Left ventricle myocardium inferior (tissue), 1 donor: ENCODE measurements around the gene BMX. TPM values are rescaled to one million over a fixed set of nuclear protein-coding genes. Genes with fewer than 3 reads are reported as not detected.

Source experiments
- DNase-seq: peaks from one replicate; pipeline ENCODE4 v3.0.0-alpha.2; 2020
- H3K27ac ChIP-seq: fragments of 200-600 bp; replicated peaks from 2 replicates; pipeline ENCODE4 v1.8.0; 2021
- H3K27me3 ChIP-seq: fragments of 200-600 bp; 2 replicates; pipeline ENCODE4 v1.8.0; 2021; ENCODE audit warnings: low read depth
- H3K36me3 ChIP-seq: fragments of 200-600 bp; 2 replicates; pipeline ENCODE4 v1.8.0; 2021
- H3K4me1 ChIP-seq: fragments of 200-600 bp; 2 replicates; pipeline ENCODE4 v1.8.0; 2021
- H3K4me3 ChIP-seq: fragments of 200-600 bp; 2 replicates; pipeline ENCODE4 v1.8.0; 2021; ENCODE audit warnings: mild to moderate bottlenecking, moderate library complexity
- H3K9me3 ChIP-seq: fragments of 200-600 bp; replicated peaks from 2 replicates; pipeline ENCODE4 v1.8.0; 2021
- CTCF ChIP-seq: fragments of 200-600 bp; IDR thresholded peaks from 2 replicates; pipeline ENCODE4 v1.8.0; 2021; ENCODE audit warnings: antibody characterized with exemption, mild to moderate bottlenecking, borderline replicate concordance
- intact Hi-C: fragments of 100-400 bp; cut with micrococcal nuclease; formaldehyde crosslinking; loops from one replicate; pipeline ENCODE4 v1.11.0; 2022
- total RNA-seq: library from RNA; stranded (reverse); fragmentation: NEBNext Ultra II Directional; extraction: Animal tissue kit (Norgen Biotek cat#: 25700); gene quantifications from one replicate; pipeline ENCODE4 v1.2.1, GENCODE V29; 2021
- donor health status: DM: no; HTN: yes; CAD: no; lungs with severe emphysema.

BMX gene
- total RNA-seq, 1 donor from 2014 or later: 3.3 TPM

GRCh38 chrX:15599461-15599860 lies 98.9 kb downstream of the BMX start:
- Histone ChIP-seq H3K9me3 (no peaks in the 10 kb centered on the region), H3K4me1 (no peaks in the 10 kb centered on the region), H3K27ac (peak overlapping the region; percentile 72), H3K4me3 (peak overlapping the region; percentile 51), H3K27me3 (no peaks in the 10 kb centered on the region), H3K36me3 (no peaks in the 10 kb centered on the region)
- no peak for TF ChIP-seq CTCF
- DNase-seq: no peak
- intact Hi-C loops: no loop called here

- Histone ChIP-seq H3K36me3 (no peaks in the 10 kb centered on the region), H3K9me3 (no peaks in the 10 kb centered on the region), H3K27me3 (no peaks in the 10 kb centered on the region), H3K4me1 (no peaks in the 10 kb centered on the region), H3K4me3 (peak overlapping the region; percentile 51), H3K27ac (peak overlapping the region; percentile 72)
- no peak for TF ChIP-seq CTCF
- DNase-seq: no peak
- intact Hi-C loops: no loop called here
Observed at GRCh38 chrX:15600049-15600448, 99.4 kb downstream of the BMX start.

- intact Hi-C loops: no loop called here
- no peak for DNase-seq
- Histone ChIP-seq H3K36me3 (no peaks in the 10 kb centered on the region), H3K27ac (peak within 1 kb of the TSS; percentile 72), H3K9me3 (no peaks in the 10 kb centered on the region), H3K27me3 (no peaks in the 10 kb centered on the region), H3K4me3 (peak within 1 kb of the TSS; percentile 51), H3K4me1 (no peaks in the 10 kb centered on the region)
- TF ChIP-seq CTCF: no peak
Observed at GRCh38 chrX:15600745-15601144, 100.1 kb downstream of the BMX start, which contains the start of gene ACE2. Gene ACE2 (minus strand): TSS chrX:15600960. CDS start chrX:15600911, 49 bp downstream.

GRCh38 chrX:15601932-15602331 lies 101.3 kb downstream of the BMX start:
- no peaks in the 10 kb centered on the region for H3K4me1 ChIP-seq
- peak overlapping the region; percentile 72 for H3K27ac ChIP-seq
- H3K4me3 ChIP-seq: no peak overlapping the region
- DNase-seq: no peak
- no peak for TF ChIP-seq CTCF
- H3K36me3 ChIP-seq: no peaks in the 10 kb centered on the region
- intact Hi-C loops: no loop called here
- H3K9me3 ChIP-seq: no peaks in the 10 kb centered on the region
- no peaks in the 10 kb centered on the region for H3K27me3 ChIP-seq

GRCh38 chrX:15602761-15603160 lies 102.2 kb downstream of the BMX start:
- no peak for TF ChIP-seq CTCF
- intact Hi-C loops: no loop called here
- Histone ChIP-seq H3K27me3 (no peaks in the 10 kb centered on the region), H3K4me1 (no peaks in the 10 kb centered on the region), H3K36me3 (no peaks in the 10 kb centered on the region), H3K9me3 (no peaks in the 10 kb centered on the region), H3K27ac (no peak overlapping the region), H3K4me3 (no peak overlapping the region)
- no peak for DNase-seq

GRCh38 chrX:15605226-15605625 lies 104.6 kb downstream of the BMX start:
- no peak for TF ChIP-seq CTCF
- Histone ChIP-seq H3K4me3 (peak overlapping the region; percentile 53), H3K9me3 (no peaks in the 10 kb centered on the region), H3K36me3 (no peaks in the 10 kb centered on the region), H3K27ac (peak overlapping the region; percentile 55), H3K27me3 (no peaks in the 10 kb centered on the region), H3K4me1 (no peaks in the 10 kb centered on the region)
- intact Hi-C loops: no loop called here
- no peak for DNase-seq
